ENCODE results near the gene EXOG. TPM values are rescaled to one million over a fixed set of nuclear protein-coding genes. Genes with fewer than 3 reads are reported as not detected.
A peak's percentile ranks its signal among the peaks of the same experiment; 100 is the strongest.

The EXOG gene
- total and polyA plus RNA-seq, 2 experiments from 2014 or later = 6.3 to 7.5 TPM

- Histone ChIP-seq H3K4me1 (ENCODE audit: insufficient read depth) (no peaks in the 10 kb centered on the region), H3K79me2 (no peaks in the 10 kb centered on the region), H2AFZ (no peak overlapping the region), H3K27me3 (no peaks in the 10 kb centered on the region), H3K4me2 (no peak overlapping the region), H3K27ac (no peak overlapping the region), H3K9me3 (ENCODE audit: low read depth) (no peaks in the 10 kb centered on the region), H4K20me1 (ENCODE audit: insufficient read depth, poor library complexity, severe bottlenecking) (no peaks in the 10 kb centered on the region), H3K9me2 (replicated peaks; ENCODE audit: insufficient read depth) (no peaks in the 10 kb centered on the region), H3K4me3 (no peak overlapping the region), H3K36me3 (replicated peaks; ENCODE audit: insufficient read depth, low read depth) (no peaks in the 10 kb centered on the region)
- WGBS (ENCODE audit: low lambda C conversion rate, missing lambda C conversion rate) = 58% methylated on average over 1 of the region's 1 CpG
- no peak for DNase-seq (ENCODE audit: low spot score)
- TF ChIP-seq EZH2phosphoT487 (IDR thresholded peaks at IDR 0.05; ENCODE audit: low read depth, severe bottlenecking, unreplicated experiment) = no peak
- no peak for TF ChIP-seq CTCF (IDR thresholded peaks at IDR 0.05; ENCODE audit: poor library complexity)
- TF ChIP-seq EZH2 (IDR thresholded peaks at IDR 0.05; ENCODE audit: borderline replicate concordance) = no peak
Measured at GRCh38 chr3:38519000-38519399, 22.9 kb downstream of the EXOG start.

GRCh38 chr3:38519651-38520050, 23.5 kb downstream of the EXOG start:
- no peak overlapping the region for H3K4me3 ChIP-seq
- no peaks in the 10 kb centered on the region for H3K9me2 ChIP-seq (replicated peaks; ENCODE audit: insufficient read depth)
- no peaks in the 10 kb centered on the region for H3K27me3 ChIP-seq
- TF ChIP-seq EZH2 (IDR thresholded peaks at IDR 0.05; ENCODE audit: borderline replicate concordance) = no peak
- no peaks in the 10 kb centered on the region for H3K9me3 ChIP-seq (ENCODE audit: low read depth)
- no peak for DNase-seq (ENCODE audit: low spot score)
- no peaks in the 10 kb centered on the region for H4K20me1 ChIP-seq (ENCODE audit: insufficient read depth, poor library complexity, severe bottlenecking)
- H3K79me2 ChIP-seq = no peaks in the 10 kb centered on the region
- no peak overlapping the region for H3K27ac ChIP-seq
- H2AFZ ChIP-seq = no peak overlapping the region
- WGBS (ENCODE audit: low lambda C conversion rate, missing lambda C conversion rate) = 66% methylated on average over 5 of the region's 5 CpGs
- H3K4me2 ChIP-seq = no peak overlapping the region
- H3K36me3 ChIP-seq (replicated peaks; ENCODE audit: insufficient read depth, low read depth) = no peaks in the 10 kb centered on the region
- no peaks in the 10 kb centered on the region for H3K4me1 ChIP-seq (ENCODE audit: insufficient read depth)

GRCh38 chr3:38521391-38521987, 25.3 kb downstream of the EXOG start:
- Histone ChIP-seq H3K9me2 (replicated peaks; ENCODE audit: insufficient read depth) (no peaks in the 10 kb centered on the region), H3K27ac (no peak overlapping the region), H3K4me1 (ENCODE audit: insufficient read depth) (no peaks in the 10 kb centered on the region), H3K79me2 (no peaks in the 10 kb centered on the region), H3K27me3 (no peaks in the 10 kb centered on the region), H3K4me3 (no peak overlapping the region), H2AFZ (no peak overlapping the region), H4K20me1 (ENCODE audit: insufficient read depth, poor library complexity, severe bottlenecking) (no peaks in the 10 kb centered on the region), H3K4me2 (no peak overlapping the region), H3K36me3 (replicated peaks; ENCODE audit: insufficient read depth, low read depth) (no peaks in the 10 kb centered on the region), H3K9me3 (ENCODE audit: low read depth) (no peaks in the 10 kb centered on the region)
- no peak for TF ChIP-seq EZH2phosphoT487 (IDR thresholded peaks at IDR 0.05; ENCODE audit: low read depth, severe bottlenecking, unreplicated experiment)
- TF ChIP-seq CTCF (IDR thresholded peaks at IDR 0.05; ENCODE audit: poor library complexity) = peak; percentile 86
- TF ChIP-seq EZH2 (IDR thresholded peaks at IDR 0.05; ENCODE audit: borderline replicate concordance) = no peak
- 10% methylated on average over 5 of the region's 5 CpGs for WGBS (ENCODE audit: low lambda C conversion rate, missing lambda C conversion rate)
- DNase-seq (ENCODE audit: low spot score) = peak; percentile 79

DNA sequence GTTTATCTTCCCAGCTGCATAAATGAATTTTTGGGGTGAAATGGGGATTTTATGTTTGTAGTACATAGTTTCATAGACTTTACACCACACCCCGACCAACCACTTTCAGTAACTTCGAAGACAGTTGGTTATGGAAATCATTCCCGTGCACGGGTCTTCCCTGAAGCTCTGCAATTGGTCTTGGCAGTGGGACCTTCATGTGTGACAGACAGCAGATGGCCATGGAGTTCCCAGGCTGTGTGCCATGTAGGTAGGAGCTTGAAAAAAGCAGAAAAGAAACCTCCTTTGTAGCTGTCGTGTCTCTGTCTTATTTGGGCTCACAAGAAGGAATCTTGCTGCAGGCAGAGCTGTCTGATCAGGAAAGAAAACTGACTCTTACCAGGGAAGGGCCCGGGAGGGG, 25.9 kb downstream of the EXOG start:
- Histone ChIP-seq H3K36me3 (replicated peaks; ENCODE audit: insufficient read depth, low read depth) (no peaks in the 10 kb centered on the region), H3K79me2 (no peaks in the 10 kb centered on the region), H3K4me2 (no peak overlapping the region), H3K4me1 (ENCODE audit: insufficient read depth) (no peaks in the 10 kb centered on the region), H3K27me3 (no peaks in the 10 kb centered on the region), H4K20me1 (ENCODE audit: insufficient read depth, poor library complexity, severe bottlenecking) (no peaks in the 10 kb centered on the region), H3K4me3 (no peak overlapping the region), H2AFZ (no peak overlapping the region), H3K27ac (no peak overlapping the region), H3K9me3 (ENCODE audit: low read depth) (no peaks in the 10 kb centered on the region), H3K9me2 (replicated peaks; ENCODE audit: insufficient read depth) (no peaks in the 10 kb centered on the region)
- no peak for TF ChIP-seq CTCF (IDR thresholded peaks at IDR 0.05; ENCODE audit: poor library complexity)
- WGBS (ENCODE audit: low lambda C conversion rate, missing lambda C conversion rate) = 88% methylated on average over 6 of the region's 6 CpGs
- DNase-seq (ENCODE audit: low spot score) = no peak
